Endothelial cell of umbilical vein (primary cell): ENCODE results near the gene DGAT2L6. TPM values are rescaled to one million over a fixed set of nuclear protein-coding genes. Genes with fewer than 3 reads are reported as not detected.

Experiments
- BruUV-seq: library from RNA; stranded (reverse); fragments of 400-500 nt; replicated peaks from 2 replicates; lab custom pipeline; 2021; lab: Mats Ljungman, UMichigan
- CTCF ChIA-PET: fragments of 300-600, 350-600 bp; sonication (Branson Sonifier 250); formaldehyde crosslinking; loops from one replicate; lab custom pipeline; 2021; ENCODE audit warnings: antibody characterized with exemption, inconsistent platforms; lab: Charles Lee
- POLR2A ChIA-PET: fragments of 300-600, 350-600 bp; sonication (Branson Sonifier 250); formaldehyde crosslinking; loops from one replicate; lab custom pipeline; 2021; ENCODE audit warnings: antibody characterized with exemption, inconsistent platforms; lab: Charles Lee
- DNase-seq: peaks from one replicate; pipeline ENCODE4 v3.0.0-alpha.2; 2011; ENCODE audit warnings: low read depth, low spot score
- FAIRE-seq: peaks from 2 replicates; lab custom pipeline; 2011; peaks lifted over from hg19 to GRCh38; lab: Jason Lieb, UNC
- H2AFZ ChIP-seq: 2 replicates; pipeline ENCODE4 v1.6.0; 2012; ENCODE audit warnings: low read depth, low read length, control low read depth, inconsistent platforms
- H3K27ac ChIP-seq: 2 replicates; pipeline ENCODE4 v1.5.1; 2011; ENCODE audit warnings: low read depth, mild to moderate bottlenecking, control low read depth, low read length, moderate library complexity; ENCODE audit not compliant: insufficient read depth
- H3K27me3 ChIP-seq, 2 experiments: 2 replicates each; pipeline versions ENCODE4 v1.6.0 to v1.6.1; 2011; ENCODE audit warnings: low read length in 2 of 2, mixed read lengths in 1 of 2; ENCODE audit not compliant: control insufficient read depth in 2 of 2, insufficient read depth in 2 of 2
- H3K36me3 ChIP-seq, 2 experiments: 2 replicates in 1 of 2; 3 replicates in 1 of 2; pipeline ENCODE4 v1.5.1; 2011; ENCODE audit warnings: low read length in 2 of 2, mild to moderate bottlenecking in 1 of 2, moderate library complexity in 1 of 2; ENCODE audit not compliant: control insufficient read depth in 2 of 2, insufficient read depth in 2 of 2; ENCODE audit errors: extremely low read depth in 1 of 2
- H3K4me1 ChIP-seq: 3 replicates; pipeline ENCODE4 v1.5.1; 2011; ENCODE audit warnings: mild to moderate bottlenecking, low read length; ENCODE audit not compliant: control insufficient read depth, insufficient read depth; ENCODE audit errors: extremely low read depth
- H3K4me2 ChIP-seq: 2 replicates; pipeline ENCODE4 v1.6.1; 2011; ENCODE audit warnings: low read length, control low read depth, mixed read lengths; ENCODE audit not compliant: insufficient read depth
- H3K4me3 ChIP-seq, 3 experiments: fragments of 200-600 bp in 1 of 3; sonication (generic), shearing (Covaris generic) in 1 of 3; replicated peaks in 1 of 3; 2 replicates each; pipeline ENCODE4 v1.5.1; 2011 to 2016; ENCODE audit warnings: control low read depth in 3 of 3, low read length in 3 of 3, mild to moderate bottlenecking in 2 of 3, inconsistent platforms in 1 of 3, low read depth in 1 of 3, moderate library complexity in 1 of 3; ENCODE audit not compliant: insufficient read depth in 1 of 3
- H3K79me2 ChIP-seq: 2 replicates; pipeline ENCODE4 v1.6.0; 2012; ENCODE audit warnings: low read length, inconsistent platforms; ENCODE audit not compliant: control insufficient read depth, insufficient read depth
- H3K9ac ChIP-seq: replicated peaks from 2 replicates; pipeline ENCODE3; 2011; ENCODE audit warnings: low read length, control low read depth; ENCODE audit not compliant: insufficient read depth; ENCODE audit errors: extremely low read depth
- H3K9me1 ChIP-seq: replicated peaks from 3 replicates; pipeline ENCODE4 v1.6.0; 2011; ENCODE audit warnings: mild to moderate bottlenecking, low read length; ENCODE audit not compliant: control insufficient read depth, insufficient read depth; ENCODE audit errors: extremely low read depth
- H3K9me3 ChIP-seq: replicated peaks from 2 replicates; pipeline ENCODE4 v1.5.1; 2012; ENCODE audit warnings: low read length, inconsistent platforms; ENCODE audit not compliant: control insufficient read depth, insufficient read depth
- H4K20me1 ChIP-seq: replicated peaks from 2 replicates; pipeline ENCODE3; 2011; ENCODE audit warnings: mild to moderate bottlenecking, low read length; ENCODE audit not compliant: control insufficient read depth, insufficient read depth; ENCODE audit errors: extremely low read depth
- CTCF ChIP-seq, 2 donors: IDR thresholded peaks; 1 replicate in 1 of 2; 2 replicates in 1 of 2; pipeline ENCODE4 v1.5.1; 2011; ENCODE audit warnings: low read length in 2 of 2, mild to moderate bottlenecking in 2 of 2, moderate library complexity in 2 of 2, control low read depth in 1 of 2, inconsistent platforms in 1 of 2, low read depth in 1 of 2; ENCODE audit not compliant: insufficient read depth in 1 of 2; ENCODE audit errors: extremely low read depth in 1 of 2
- EZH2 ChIP-seq: IDR thresholded peaks from 2 replicates; pipeline ENCODE4 v1.6.1; 2012; ENCODE audit warnings: borderline replicate concordance, low read depth, mild to moderate bottlenecking, moderate library complexity, low read length, inconsistent platforms; ENCODE audit not compliant: severe bottlenecking
- FOS ChIP-seq: IDR thresholded peaks from 2 replicates; pipeline ENCODE4 v1.6.1; 2011; ENCODE audit warnings: mild to moderate bottlenecking, low read length, moderate library complexity, borderline replicate concordance; ENCODE audit not compliant: insufficient read depth
- GATA2 ChIP-seq: IDR thresholded peaks from 2 replicates; pipeline ENCODE4 v1.7.0; 2011; ENCODE audit warnings: low read depth, mild to moderate bottlenecking, moderate library complexity, mixed read lengths, low read length; ENCODE audit not compliant: insufficient read length, insufficient read depth
- JUN ChIP-seq: IDR thresholded peaks from 2 replicates; pipeline ENCODE4 v1.6.1; 2011; ENCODE audit warnings: borderline replicate concordance, low read depth; ENCODE audit not compliant: insufficient read length, insufficient read depth
- MAX ChIP-seq: IDR thresholded peaks from 2 replicates; pipeline ENCODE4 v1.6.1; 2011; ENCODE audit not compliant: insufficient read depth, insufficient read length
- MYC ChIP-seq: IDR thresholded peaks from one replicate; pipeline ENCODE4 v1.6.1; 2011; ENCODE audit warnings: mild to moderate bottlenecking, low read depth, low read length
- POLR2A ChIP-seq: IDR thresholded peaks from 2 replicates; pipeline ENCODE4 v1.6.1; 2012; ENCODE audit warnings: low read depth, mild to moderate bottlenecking, control low read depth, low read length
- POLR2AphosphoS5 ChIP-seq: IDR thresholded peaks from 2 replicates; pipeline ENCODE4 v1.6.1; 2012; ENCODE audit warnings: low read depth, mild to moderate bottlenecking, control low read depth, low read length, moderate library complexity; ENCODE audit not compliant: insufficient read depth
- dilution Hi-C: fragments of 300-500 bp; cut with MboI; formaldehyde crosslinking; loops from one replicate; pipeline ENCODE4 v1.15.0; 2019; ENCODE audit warnings: low sequenced_read_pairs; ENCODE audit not compliant: extremely low pct_ligation_motif_present
- intact Hi-C: fragments of 100-400 bp; cut with micrococcal nuclease; formaldehyde crosslinking; loops from one replicate; pipeline ENCODE4 v1.10.0; 2022
- polyA plus RNA-seq, 4 experiments: library from polyadenylated mRNA; depleted of rRNA in 3 of 4; stranded (reverse) in 3 of 4; unstranded in 1 of 4; fragments of >200 nt; gene quantifications; 2 replicates each; pipeline versions ENCODE4 v1.2.1 to v1.2.3, GENCODE V29; 2011 to 2012; ENCODE audit warnings: missing spikeins in 1 of 4
- total RNA-seq: library from RNA; stranded (reverse); gene quantifications from 2 replicates; pipeline ENCODE4 v1.2.3, GENCODE V29; 2021

Gene DGAT2L6
- total and polyA plus RNA-seq, 2 donors (not counting 3 experiments of a cell fraction or from before 2014, with no cell fraction given), result not detected

DNA sequence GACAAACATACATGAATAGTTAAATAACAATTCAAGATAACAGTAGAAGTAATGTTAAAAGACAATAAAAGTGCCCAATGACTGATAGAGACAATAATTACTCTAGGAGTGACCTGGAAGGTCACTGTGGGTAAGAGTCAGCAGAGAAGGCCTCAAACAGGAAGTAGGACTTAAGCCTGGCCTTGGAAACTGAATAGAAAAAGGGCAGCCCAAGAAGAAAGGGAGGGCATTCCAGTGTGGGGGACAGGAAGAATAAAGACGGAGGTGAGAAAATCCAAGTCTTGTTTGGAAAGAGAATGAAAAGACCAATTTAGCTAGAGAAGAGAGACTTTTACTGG lies 76.7 kb downstream of the DGAT2L6 start:
- H3K4me1 ChIP-seq, result no peaks in the 10 kb centered on the region
- no TSS peak for BruUV-seq
- no peak overlapping the region for H3K9ac ChIP-seq
- CTCF ChIA-PET, result no interaction called here
- H4K20me1 ChIP-seq, result no peaks in the 10 kb centered on the region
- no peak overlapping the region for H3K27ac ChIP-seq
- no peaks in the 10 kb centered on the region for H3K9me1 ChIP-seq
- no peaks in the 10 kb centered on the region for H3K79me2 ChIP-seq
- H3K27me3 ChIP-seq, result no peaks in the 10 kb centered on the region
- intact Hi-C loops, result no loop called here
- no peak overlapping the region for H2AFZ ChIP-seq
- TF ChIP-seq FOS, result no peak
- TF ChIP-seq POLR2A, result no peak
- TF ChIP-seq GATA2, result no peak
- TF ChIP-seq POLR2AphosphoS5, result no peak
- TF ChIP-seq EZH2, result no peak
- no peak for TF ChIP-seq JUN
- TF ChIP-seq MYC, result no peak
- no peak for TF ChIP-seq MAX
- no peak for TF ChIP-seq CTCF (IDR thresholded peaks at IDR 0.05; ENCODE audit: extremely low read depth in 1 of 2, insufficient read depth in 1 of 2, low read depth in 1 of 2, low read length in 2 of 2)
- DNase-seq (no peak), FAIRE-seq (no peak)
- no peak overlapping the region for H3K4me3 ChIP-seq
- no peaks in the 10 kb centered on the region for H3K36me3 ChIP-seq
- dilution Hi-C loops, result no loop called here
- no peak overlapping the region for H3K4me2 ChIP-seq
- no peaks in the 10 kb centered on the region for H3K9me3 ChIP-seq
- POLR2A ChIA-PET, result no interaction called here
